ENCODE measurements around the gene RFPL2.
"Not testable (repeated sequence)": the region's sequence is repeated elsewhere in the genome, so short reads cannot be mapped to it uniquely, and the experiment has no call there.

GRCh38 chr22:32157632-32158031 is 47.2 kb downstream of the RFPL2 start:
- TF ChIP-seq CTCF (IDR thresholded peaks at IDR 0.05); MAX (CRISPR knock-in tag; IDR thresholded peaks at IDR 0.05); IRF1 (CRISPR knock-in tag; IDR thresholded peaks at IDR 0.05); TP53 (CRISPR knock-in tag; IDR thresholded peaks at IDR 0.05): not testable (repeated sequence)

Data from WTC11 (cell line).